ENCODE measurements around the gene ADGRG2. TPM values are rescaled to one million over a fixed set of nuclear protein-coding genes. Genes with fewer than 3 reads are reported as not detected.

Gene ADGRG2
- total RNA-seq, 4 donors from 2014 or later: 0.30 to 18.7 (median 1.7) TPM

DNA sequence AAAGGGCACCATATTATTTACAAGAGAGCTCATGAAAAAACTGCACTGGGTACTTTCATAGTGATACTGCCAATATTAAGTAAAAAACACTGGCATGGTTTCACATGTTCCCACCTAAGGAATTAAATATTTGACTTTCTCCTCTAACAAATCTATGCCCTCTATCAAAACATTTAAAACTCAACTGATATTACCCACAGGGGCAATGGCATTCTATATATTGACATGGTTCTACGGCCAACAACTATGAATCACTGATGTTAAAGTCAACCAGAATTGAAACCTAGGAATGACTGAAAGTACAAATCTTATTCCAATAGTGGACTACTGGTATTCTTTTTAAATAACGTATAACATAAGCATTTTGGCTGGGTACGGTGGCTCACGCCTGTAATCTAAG lies 166.6 kb downstream of the ADGRG2 start:
- intact Hi-C loops (cut with DNase I; ENCODE audit: low total_unique reads): no loop called here
- TF ChIP-seq, protein P1, sequence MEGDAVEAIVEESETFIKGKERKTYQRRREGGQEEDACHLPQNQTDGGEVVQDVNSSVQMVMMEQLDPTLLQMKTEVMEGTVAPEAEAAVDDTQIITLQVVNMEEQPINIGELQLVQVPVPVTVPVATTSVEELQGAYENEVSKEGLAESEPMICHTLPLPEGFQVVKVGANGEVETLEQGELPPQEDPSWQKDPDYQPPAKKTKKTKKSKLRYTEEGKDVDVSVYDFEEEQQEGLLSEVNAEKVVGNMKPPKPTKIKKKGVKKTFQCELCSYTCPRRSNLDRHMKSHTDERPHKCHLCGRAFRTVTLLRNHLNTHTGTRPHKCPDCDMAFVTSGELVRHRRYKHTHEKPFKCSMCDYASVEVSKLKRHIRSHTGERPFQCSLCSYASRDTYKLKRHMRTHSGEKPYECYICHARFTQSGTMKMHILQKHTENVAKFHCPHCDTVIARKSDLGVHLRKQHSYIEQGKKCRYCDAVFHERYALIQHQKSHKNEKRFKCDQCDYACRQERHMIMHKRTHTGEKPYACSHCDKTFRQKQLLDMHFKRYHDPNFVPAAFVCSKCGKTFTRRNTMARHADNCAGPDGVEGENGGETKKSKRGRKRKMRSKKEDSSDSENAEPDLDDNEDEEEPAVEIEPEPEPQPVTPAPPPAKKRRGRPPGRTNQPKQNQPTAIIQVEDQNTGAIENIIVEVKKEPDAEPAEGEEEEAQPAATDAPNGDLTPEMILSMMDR (IDR thresholded peaks at IDR 0.05): no peak
- TF ChIP-seq POLR2A (IDR thresholded peaks at IDR 0.05): no peak

DNA sequence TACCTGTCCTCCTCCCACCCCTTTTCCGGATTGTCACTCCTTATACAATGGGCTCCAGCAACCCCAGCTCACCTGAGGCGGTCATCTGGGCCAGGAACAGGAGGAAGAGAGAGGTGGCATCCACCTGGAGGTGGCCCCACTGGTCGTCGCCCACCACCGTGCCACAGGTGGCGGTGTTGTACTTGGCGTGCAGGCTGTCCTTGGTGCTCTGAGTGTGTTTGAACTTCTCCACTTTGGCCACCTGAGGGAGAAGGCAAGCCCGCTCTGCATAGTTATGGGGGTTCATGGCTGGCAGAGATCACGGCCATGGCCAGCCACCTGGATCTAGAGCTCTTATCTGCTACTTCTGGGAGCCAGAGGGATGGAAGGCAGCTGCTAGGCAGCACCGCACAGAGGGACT lies 171.2 kb downstream of the ADGRG2 start:
- TF ChIP-seq, protein P1 (IDR thresholded peaks at IDR 0.05): no peak
- TF ChIP-seq POLR2A (IDR thresholded peaks at IDR 0.05): no peak
- no peaks in the 10 kb centered on the region for H3K4me1 ChIP-seq
- DNase-seq: no peak
- H3K27me3 ChIP-seq: no peaks in the 10 kb centered on the region
- H3K27ac ChIP-seq: no peak overlapping the region
- H3K9me3 ChIP-seq: no peaks in the 10 kb centered on the region
- no peak overlapping the region for H3K4me3 ChIP-seq
- no peaks in the 10 kb centered on the region for H3K36me3 ChIP-seq
- intact Hi-C loops (cut with DNase I; ENCODE audit: low total_unique reads): no loop called here

More for the DNA sequence above, 166.6 kb downstream of the ADGRG2 start:
- H3K27me3 ChIP-seq: no peaks in the 10 kb centered on the region
- H3K4me3 ChIP-seq: no peak overlapping the region
- H3K36me3 ChIP-seq: no peaks in the 10 kb centered on the region
- DNase-seq: no peak
- H3K4me1 ChIP-seq: no peaks in the 10 kb centered on the region
- H3K9me3 ChIP-seq: no peaks in the 10 kb centered on the region
- no peak overlapping the region for H3K27ac ChIP-seq

DNA sequence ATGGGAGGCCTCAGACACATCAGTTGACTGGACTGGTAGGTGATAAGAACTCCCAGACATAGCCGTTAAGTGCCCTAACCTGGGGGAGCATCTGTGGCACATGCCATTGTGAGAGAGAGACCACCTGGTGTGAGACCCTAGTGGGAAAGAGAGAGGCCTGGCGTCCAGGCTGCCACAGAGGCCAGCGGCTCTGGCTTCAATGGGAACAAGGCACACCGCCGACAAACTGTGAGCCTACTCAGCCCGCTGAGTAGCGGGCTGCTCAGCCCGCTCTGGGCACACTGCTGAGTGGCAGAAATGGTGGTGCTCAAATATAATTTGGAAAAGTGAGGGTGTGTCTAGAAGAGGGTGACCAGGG lies 172.3 kb downstream of the ADGRG2 start:
- Histone ChIP-seq H3K9me3 (no peaks in the 10 kb centered on the region), H3K27ac (no peak overlapping the region), H3K27me3 (no peaks in the 10 kb centered on the region), H3K4me3 (no peak overlapping the region), H3K36me3 (no peaks in the 10 kb centered on the region), H3K4me1 (no peaks in the 10 kb centered on the region)
- TF ChIP-seq, protein P1 (IDR thresholded peaks at IDR 0.05): no peak
- no peak for TF ChIP-seq POLR2A (IDR thresholded peaks at IDR 0.05)
- DNase-seq: no peak
- intact Hi-C loops (cut with DNase I; ENCODE audit: low total_unique reads): no loop called here

DNA sequence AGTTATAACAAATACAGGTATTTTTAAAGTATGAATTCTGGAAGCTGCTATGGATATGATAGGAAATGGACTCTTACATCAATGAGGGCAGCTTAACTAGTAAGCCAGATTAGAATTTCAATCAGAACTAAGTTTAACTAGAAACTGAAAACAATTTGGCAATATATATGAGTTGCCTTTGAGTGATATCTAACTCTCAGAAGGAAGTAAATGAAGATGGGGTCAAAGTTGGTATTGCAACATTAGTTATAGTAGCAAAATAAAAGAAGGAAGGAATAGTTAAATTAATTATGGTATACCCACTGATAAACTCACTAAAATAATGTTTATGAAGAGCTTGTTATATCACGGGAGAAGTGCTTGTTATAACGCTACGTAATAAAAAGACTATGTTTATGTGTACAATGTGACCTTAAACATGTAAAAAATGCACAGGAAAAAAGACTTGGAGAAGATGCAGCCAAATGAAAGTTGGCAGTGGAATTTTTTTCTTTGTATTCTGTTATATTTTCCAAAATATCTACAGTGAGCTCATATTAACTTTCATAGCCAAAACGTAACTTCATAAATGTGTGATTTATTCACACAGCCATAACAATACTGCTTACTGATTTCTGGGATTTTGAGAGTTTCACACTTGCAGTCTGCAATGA lies 172.9 kb downstream of the ADGRG2 start:
- intact Hi-C loops (cut with DNase I; ENCODE audit: low total_unique reads): no loop called here
- no peak for TF ChIP-seq POLR2A (IDR thresholded peaks at IDR 0.05)
- TF ChIP-seq, protein P1 (IDR thresholded peaks at IDR 0.05): no peak
- Histone ChIP-seq H3K27ac (no peak overlapping the region), H3K4me3 (no peak overlapping the region), H3K4me1 (no peaks in the 10 kb centered on the region), H3K36me3 (no peaks in the 10 kb centered on the region), H3K9me3 (no peaks in the 10 kb centered on the region), H3K27me3 (no peaks in the 10 kb centered on the region)
- no peak for DNase-seq

DNA sequence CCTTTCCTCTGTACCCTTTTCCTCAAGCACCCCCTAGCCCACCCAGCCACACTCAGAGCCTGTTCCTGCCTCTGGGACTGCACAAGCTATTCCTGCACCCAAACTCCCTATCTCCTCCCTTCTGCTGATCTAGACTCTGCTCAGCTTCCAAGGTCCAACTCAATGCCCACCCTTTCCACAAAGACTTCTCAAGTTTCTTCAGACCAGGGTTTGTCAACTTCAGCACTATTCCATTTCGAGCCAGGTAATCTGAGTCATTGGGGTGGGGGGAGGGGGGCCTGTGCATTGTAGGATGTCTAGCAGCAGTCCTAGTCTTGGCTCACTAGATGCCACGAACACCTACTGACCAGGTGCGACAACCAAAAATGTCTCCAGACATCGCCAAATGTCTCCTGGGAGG lies 175.7 kb downstream of the ADGRG2 start:
- H3K36me3 ChIP-seq: no peaks in the 10 kb centered on the region
- no peak overlapping the region for H3K27ac ChIP-seq
- H3K27me3 ChIP-seq: no peaks in the 10 kb centered on the region
- TF ChIP-seq, protein P1 (IDR thresholded peaks at IDR 0.05): no peak
- no peak for TF ChIP-seq POLR2A (IDR thresholded peaks at IDR 0.05)
- H3K4me1 ChIP-seq: no peaks in the 10 kb centered on the region
- intact Hi-C loops (cut with DNase I; ENCODE audit: low total_unique reads): no loop called here
- no peaks in the 10 kb centered on the region for H3K9me3 ChIP-seq
- no peak for DNase-seq
- H3K4me3 ChIP-seq: no peak overlapping the region
